Subcutaneous abdominal adipose tissue (tissue), 5 donors: ENCODE measurements around the gene PROM1.
A peak's percentile ranks its signal among the peaks of the same experiment; 100 is the strongest.

ENCODE experiments used
- H3K27ac ChIP-seq: one replicate; pipeline ENCODE4 v1.7.0; 2013; ENCODE audit warnings: low read depth, mild to moderate bottlenecking, inconsistent platforms, low read length, moderate library complexity
- H3K27me3 ChIP-seq, 5 donors: one replicate each; pipeline ENCODE4 v1.7.0; 2013; ENCODE audit warnings: low read length in 5 of 5, inconsistent platforms in 1 of 5; ENCODE audit not compliant: control insufficient read depth in 5 of 5, insufficient read depth in 4 of 5
- H3K36me3 ChIP-seq, 5 donors: one replicate each; pipeline ENCODE4 v1.7.0; 2013; ENCODE audit warnings: low read length in 5 of 5; ENCODE audit not compliant: control insufficient read depth in 5 of 5, insufficient read depth in 5 of 5
- H3K4me1 ChIP-seq, 5 donors: one replicate each; pipeline ENCODE4 v1.7.0; 2013; ENCODE audit warnings: low read length in 5 of 5, mild to moderate bottlenecking in 3 of 5, moderate library complexity in 1 of 5; ENCODE audit not compliant: control insufficient read depth in 5 of 5, insufficient read depth in 5 of 5
- H3K4me3 ChIP-seq, 5 donors: one replicate each; pipeline ENCODE4 v1.7.0; 2013; ENCODE audit warnings: low read length in 5 of 5, low read depth in 1 of 5
- H3K9ac ChIP-seq, 5 donors: one replicate each; pipeline ENCODE4 v1.7.0; 2013; ENCODE audit warnings: low read length in 5 of 5, mild to moderate bottlenecking in 4 of 5, moderate library complexity in 3 of 5
- H3K9me3 ChIP-seq, 5 donors: one replicate each; pipeline ENCODE4 v1.7.0; 2013; ENCODE audit warnings: low read length in 5 of 5; ENCODE audit not compliant: control insufficient read depth in 5 of 5
- donor health status: healthy.
- donor health status: healthy.
- donor health status: healthy.
- donor health status: healthy.
- donor health status: healthy.

The PROM1 gene

GRCh38 chr4:15986907-15987306, 96.9 kb downstream of the PROM1 start:
- Histone ChIP-seq H3K36me3 (no peaks in the 10 kb centered on the region), H3K27ac (no peak overlapping the region), H3K27me3 (no peaks in the 10 kb centered on the region), H3K9ac (no peak overlapping the region), H3K4me3 (no peak overlapping the region), H3K4me1 (peaks cover 0 to 12% (median 7%) of the 10 kb centered on the region in 5 donors), H3K9me3 (no peaks in the 10 kb centered on the region)

DNA sequence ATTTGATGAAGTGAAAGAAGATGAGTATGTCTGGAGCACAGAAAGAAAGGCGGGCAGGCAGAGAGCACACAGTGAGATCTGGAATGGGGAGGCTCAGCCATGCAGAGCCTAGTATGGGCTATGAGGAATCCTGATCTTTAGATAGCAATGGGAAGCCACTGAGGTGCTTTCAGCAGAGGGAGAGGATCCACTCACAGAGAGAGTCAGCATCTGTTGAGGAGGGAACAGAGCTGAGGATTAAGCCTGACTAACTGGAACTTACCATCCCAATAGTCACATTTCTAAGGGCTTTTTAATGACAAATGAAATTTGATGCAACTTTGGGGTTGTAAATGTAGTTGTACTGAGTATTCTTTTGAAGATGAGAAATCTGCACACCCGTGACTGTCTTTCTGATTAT, 100.2 kb downstream of the PROM1 start:
- Histone ChIP-seq H3K36me3 (no peaks in the 10 kb centered on the region), H3K9ac (no peak overlapping the region), H3K27ac (no peak overlapping the region), H3K9me3 (no peaks in the 10 kb centered on the region), H3K4me1 (peaks cover 0 to 3% (median 0%) of the 10 kb centered on the region in 5 donors), H3K4me3 (no peak overlapping the region), H3K27me3 (no peaks in the 10 kb centered on the region)

DNA sequence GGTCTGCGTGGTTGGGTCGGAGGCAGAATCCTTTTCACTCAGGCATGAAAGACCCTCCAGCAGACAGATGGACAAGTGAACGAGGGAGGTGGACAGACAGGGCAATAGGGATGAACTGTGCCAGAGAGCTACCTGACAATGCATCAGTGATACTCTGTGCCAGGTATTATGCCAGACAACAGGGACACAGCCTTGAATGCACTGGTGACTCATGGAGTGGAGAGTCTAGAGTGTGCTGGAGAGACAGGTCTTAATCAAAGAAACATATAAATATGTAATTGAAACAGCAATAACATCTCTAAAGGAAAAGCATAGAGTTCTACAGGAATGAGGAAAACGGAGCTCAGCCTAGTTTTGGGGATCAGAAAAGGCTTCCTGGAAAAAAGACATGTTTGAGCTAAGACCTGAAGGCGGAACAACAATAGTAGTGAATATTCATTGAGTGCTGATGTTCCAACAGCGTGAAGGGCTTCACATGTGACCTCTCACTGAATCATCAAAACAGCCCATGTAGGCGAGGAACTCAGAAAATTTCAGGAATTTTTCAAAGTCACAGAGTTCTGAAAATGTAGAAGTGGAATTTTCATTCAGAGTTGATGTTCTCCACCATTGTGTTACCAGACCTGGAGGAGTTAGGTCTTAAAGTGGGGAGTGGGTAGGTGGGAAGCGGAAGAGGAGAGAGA, 100.8 kb downstream of the PROM1 start:
- H3K4me1 ChIP-seq: no peaks in the 10 kb centered on the region
- no peaks in the 10 kb centered on the region for H3K36me3 ChIP-seq
- no peak overlapping the region for H3K9ac ChIP-seq
- no peak overlapping the region for H3K4me3 ChIP-seq
- no peak overlapping the region for H3K27ac ChIP-seq
- no peaks in the 10 kb centered on the region for H3K9me3 ChIP-seq
- no peaks in the 10 kb centered on the region for H3K27me3 ChIP-seq

DNA sequence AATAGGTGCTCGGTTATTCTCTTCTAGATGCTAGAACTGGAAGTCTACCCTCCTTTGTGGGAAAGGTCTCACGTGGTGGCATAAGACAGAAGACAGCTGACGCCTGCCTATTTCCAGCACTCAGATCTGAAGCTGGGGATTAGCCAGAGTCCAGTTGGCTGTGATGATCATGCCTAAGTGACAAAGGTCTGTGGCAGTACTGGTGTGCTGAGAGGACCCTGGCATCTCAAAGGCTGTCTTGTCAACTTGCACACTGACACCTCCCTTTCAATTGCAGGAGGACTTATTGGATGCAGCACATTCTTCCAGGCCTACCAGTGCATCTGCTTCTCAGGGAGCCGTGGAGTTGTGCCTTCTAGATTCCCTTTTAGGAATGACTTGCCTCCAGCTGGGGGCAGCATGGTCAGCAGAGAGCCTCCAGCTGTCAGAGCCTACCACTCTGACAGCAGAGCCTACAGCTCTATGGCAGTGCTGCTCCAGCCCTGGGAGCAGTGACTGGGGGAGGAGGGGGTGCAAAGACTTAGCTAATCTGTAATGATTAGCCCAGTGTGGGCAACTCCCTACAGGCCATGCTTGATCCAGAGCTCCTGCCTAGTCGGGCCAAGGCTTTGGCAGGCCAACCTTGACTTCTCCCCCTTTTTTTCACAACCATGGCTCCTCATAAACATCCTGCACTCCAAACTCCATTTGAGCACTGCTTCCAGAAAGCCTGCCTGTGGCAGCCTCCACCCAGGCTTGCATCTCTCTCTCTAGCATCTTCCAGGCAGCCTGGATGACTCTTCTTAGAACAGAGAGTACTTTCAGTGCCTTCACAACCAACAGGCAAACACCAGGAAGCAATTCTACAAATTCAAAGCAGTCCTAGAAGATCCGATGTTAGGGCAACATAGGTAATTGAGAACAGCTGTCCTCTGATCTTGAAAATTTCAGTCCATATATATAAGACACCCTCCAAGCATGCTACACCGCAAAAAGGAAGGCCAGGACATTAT, 107.1 kb downstream of the PROM1 start:
- no peak overlapping the region for H3K27ac ChIP-seq
- peaks cover 0 to 13% (median 8%) of the 10 kb centered on the region in 5 donors for H3K4me1 ChIP-seq

DNA sequence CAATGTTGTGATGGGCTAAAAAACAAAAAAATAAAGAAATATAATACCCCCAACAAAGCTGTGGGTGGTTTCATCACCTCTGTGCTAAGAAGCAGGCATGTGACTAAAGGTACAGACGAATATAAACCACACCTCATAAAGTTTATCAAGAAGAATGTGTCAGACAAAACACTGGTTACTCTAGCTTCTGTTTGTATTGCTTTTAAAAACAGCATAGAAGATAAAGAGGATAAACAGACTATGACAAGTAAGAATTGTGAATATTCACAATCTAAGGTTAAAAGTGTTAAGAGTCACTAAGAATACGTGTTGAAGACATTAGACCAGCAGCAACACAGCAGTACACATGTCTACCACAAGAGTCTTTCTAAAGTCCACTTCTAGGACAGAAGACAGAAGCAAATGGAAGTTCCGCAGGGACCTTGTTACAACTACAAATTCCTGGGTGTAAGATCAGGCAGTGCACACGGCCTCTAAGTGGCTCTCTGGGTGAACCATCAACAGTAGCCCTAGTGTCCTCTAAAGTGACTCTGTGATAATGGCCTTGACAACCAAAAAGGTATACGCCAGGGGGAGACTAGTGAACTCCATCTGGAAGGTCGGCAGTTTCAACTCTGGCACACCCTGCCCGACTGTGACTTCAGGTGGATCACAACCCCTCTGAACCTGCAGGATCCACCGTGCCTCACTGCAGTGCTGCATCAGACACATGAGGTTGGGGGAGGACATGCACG, 112.6 kb downstream of the PROM1 start:
- Histone ChIP-seq H3K9me3 (peaks cover 0 to 2% (median 0%) of the 10 kb centered on the region in 5 donors), H3K4me3 (no peak overlapping the region), H3K27me3 (no peaks in the 10 kb centered on the region), H3K9ac (no peak overlapping the region), H3K4me1 (peaks cover 0 to 1% (median 0%) of the 10 kb centered on the region in 5 donors), H3K27ac (no peak overlapping the region), H3K36me3 (no peaks in the 10 kb centered on the region)

More for the DNA sequence above, 107.1 kb downstream of the PROM1 start:
- Histone ChIP-seq H3K9me3 (no peaks in the 10 kb centered on the region), H3K36me3 (no peaks in the 10 kb centered on the region), H3K4me3 (peak overlapping the region in 1 of 5 donors; percentile 4), H3K9ac (no peak overlapping the region), H3K27me3 (no peaks in the 10 kb centered on the region)

GRCh38 chr4:15968551-15969300, 115.1 kb downstream of the PROM1 start:
- H3K27ac ChIP-seq: no peak overlapping the region
- H3K4me1 ChIP-seq: peaks cover 0 to under 1% (median 0%) of the 10 kb centered on the region in 5 donors
- no peak overlapping the region for H3K9ac ChIP-seq
- H3K9me3 ChIP-seq: peaks cover 0 to 5% (median 3%) of the 10 kb centered on the region in 5 donors
- no peaks in the 10 kb centered on the region for H3K27me3 ChIP-seq
- no peak overlapping the region for H3K4me3 ChIP-seq
- H3K36me3 ChIP-seq: no peaks in the 10 kb centered on the region

DNA sequence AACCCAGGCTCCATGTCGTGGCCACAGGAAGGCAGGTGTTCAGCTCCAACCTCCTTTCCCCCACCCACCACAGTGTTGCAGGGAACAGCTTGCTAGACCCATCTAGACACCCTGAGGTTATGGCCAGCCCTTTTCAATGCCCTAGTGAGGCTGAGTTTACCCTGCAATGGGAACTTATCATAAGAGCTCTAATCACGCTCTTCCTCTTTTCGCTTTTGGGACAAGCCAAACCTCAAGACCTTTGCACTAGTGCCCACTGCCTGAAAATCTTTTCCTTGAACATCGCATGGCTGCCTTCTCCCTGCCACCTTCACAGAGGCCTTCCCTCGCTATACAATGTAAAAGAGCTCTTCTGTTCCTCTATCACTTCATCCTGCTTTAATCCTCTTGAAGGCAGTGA, 118.5 kb downstream of the PROM1 start:
- Histone ChIP-seq H3K4me3 (no peak overlapping the region), H3K27me3 (no peaks in the 10 kb centered on the region), H3K9me3 (peaks cover 0 to 5% (median 3%) of the 10 kb centered on the region in 5 donors), H3K27ac (no peak overlapping the region), H3K9ac (no peak overlapping the region), H3K4me1 (peaks cover 0 to 33% (median 17%) of the 10 kb centered on the region in 5 donors), H3K36me3 (no peaks in the 10 kb centered on the region)

DNA sequence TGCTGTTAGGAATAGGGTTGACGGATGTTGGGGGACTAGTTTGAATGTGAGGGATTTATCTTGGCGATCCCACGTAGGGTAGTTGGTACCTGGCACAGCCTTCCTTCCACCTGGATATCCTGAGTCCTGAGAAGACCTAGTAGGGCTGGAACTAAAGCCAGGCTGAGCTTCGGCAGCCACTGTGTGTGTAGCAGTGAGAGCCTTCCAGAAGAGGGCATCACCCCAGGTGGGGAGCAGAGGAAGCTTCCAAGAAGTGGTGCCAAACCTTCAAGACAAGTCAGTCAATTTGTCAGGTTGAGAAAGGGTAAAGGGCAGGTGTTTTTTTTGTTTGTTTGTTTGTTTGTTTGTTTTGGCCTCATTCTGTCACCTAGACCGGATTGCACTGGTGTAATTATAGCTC, 119.7 kb downstream of the PROM1 start:
- Histone ChIP-seq H3K4me3 (no peak overlapping the region), H3K27me3 (no peaks in the 10 kb centered on the region), H3K27ac (no peak overlapping the region)

DNA sequence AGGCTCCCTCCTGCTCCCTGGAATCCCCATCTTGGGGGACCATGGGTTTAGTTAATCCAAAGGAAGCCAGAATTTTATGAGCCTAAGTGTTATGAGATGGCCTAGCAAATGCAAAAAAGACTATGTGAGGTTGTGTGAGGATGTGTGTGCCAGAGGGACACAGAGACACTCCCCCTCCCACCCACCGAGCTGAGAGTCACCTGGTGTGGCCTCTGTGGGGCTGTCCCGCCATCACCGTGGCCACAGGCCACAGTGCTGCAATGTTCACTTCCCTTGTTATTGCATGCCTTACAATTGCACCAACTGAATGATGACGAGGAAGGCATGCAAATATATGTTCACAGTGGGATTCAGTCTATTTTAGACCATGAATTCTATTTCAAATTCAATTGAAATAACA, 120.2 kb downstream of the PROM1 start:
- Histone ChIP-seq H3K9ac (no peak overlapping the region), H3K4me3 (no peak overlapping the region), H3K27me3 (no peaks in the 10 kb centered on the region), H3K27ac (no peak overlapping the region), H3K4me1 (peaks cover 0 to 33% (median 17%) of the 10 kb centered on the region in 5 donors), H3K9me3 (peaks cover 0 to 5% (median 3%) of the 10 kb centered on the region in 5 donors), H3K36me3 (no peaks in the 10 kb centered on the region)

More for the DNA sequence above, 119.7 kb downstream of the PROM1 start:
- no peak overlapping the region for H3K9ac ChIP-seq
- H3K9me3 ChIP-seq: peaks cover 0 to 5% (median 3%) of the 10 kb centered on the region in 5 donors
- H3K36me3 ChIP-seq: no peaks in the 10 kb centered on the region
- H3K4me1 ChIP-seq: peaks cover 0 to 33% (median 17%) of the 10 kb centered on the region in 5 donors
